ENCODE data around the gene URM1. TPM values are rescaled to one million over a fixed set of nuclear protein-coding genes. Genes with fewer than 3 reads are reported as not detected.

Gene URM1
- total RNA-seq (23.6 and 28.6 TPM in 2 replicates), polyA plus RNA-seq (35.3 and 43.3 TPM in 2 replicates), polyA minus RNA-seq (ENCODE audit: low replicate concordance) (103 and 104 TPM in 2 replicates)
- polyA plus RNA-seq (2012): 60.2 and 74.6 TPM in 2 replicates

- no peaks in the 10 kb centered on the region for H3K27me3 ChIP-seq (ENCODE audit: control insufficient read depth, insufficient read depth, low read length)
- H3K79me2 ChIP-seq (ENCODE audit: control insufficient read depth, insufficient read depth, low read length): peaks cover 30% of the 10 kb centered on the region
- H2AFZ ChIP-seq (ENCODE audit: low read length): peak within 1 kb of the TSS; percentile 80
- H3K9me3 ChIP-seq (ENCODE audit: control insufficient read depth, insufficient read depth, low read depth, low read length): no peaks in the 10 kb centered on the region
- TF ChIP-seq EZH2 (IDR thresholded peaks at IDR 0.05; ENCODE audit: low read length, missing control alignments): no peak
- TF ChIP-seq CTCF (conservative IDR thresholded peaks at IDR 0.05 in 1 of 2, IDR thresholded peaks at IDR 0.05 in 1 of 2; ENCODE audit: low read depth in 1 of 2, low read length in 2 of 2): no peak
- DNase-seq (ENCODE audit: low read depth in 2 of 2): peak; percentile 94 to 98
- H3K4me1 ChIP-seq (ENCODE audit: control insufficient read depth, extremely low read depth, insufficient read depth, low read length): peaks cover 7% of the 10 kb centered on the region
- H3K36me3 ChIP-seq (ENCODE audit: control insufficient read depth, insufficient read depth, low read length): peaks cover 1% of the 10 kb centered on the region
- H3K9ac ChIP-seq (ENCODE audit: insufficient read depth, low read length): peak within 1 kb of the TSS; percentile 83
- H3K27ac ChIP-seq (ENCODE audit: insufficient read depth, low read length): peak within 1 kb of the TSS; percentile 91
- H3K4me3 ChIP-seq (replicated peaks in 1 of 4; ENCODE audit: control extremely low read depth in 1 of 4, insufficient read depth in 1 of 4, low read depth in 3 of 4, low read length in 4 of 4): peak within 1 kb of the TSS; percentile 71 to 99 (median 87)
- no peaks in the 10 kb centered on the region for H4K20me1 ChIP-seq (ENCODE audit: control insufficient read depth, extremely low read depth, insufficient read depth, low read length)
- peak within 1 kb of the TSS; percentile 96 for H3K4me2 ChIP-seq (ENCODE audit: extremely low read depth, insufficient read depth, low read length)
These were observed at the start of gene URM1 for GRCh38 chr9:128370752-128371629. Gene URM1 (plus strand): TSS chr9:128371374. CDS start chr9:128371381, 7 bp downstream.

- Histone ChIP-seq H3K27me3 (ENCODE audit: control insufficient read depth, insufficient read depth, low read length) (no peaks in the 10 kb centered on the region), H3K79me2 (ENCODE audit: control insufficient read depth, insufficient read depth, low read length) (peaks cover 29% of the 10 kb centered on the region), H2AFZ (ENCODE audit: low read length) (peak overlapping the region; percentile 89), H3K4me1 (ENCODE audit: control insufficient read depth, extremely low read depth, insufficient read depth, low read length) (peaks cover 9% of the 10 kb centered on the region), H3K27ac (ENCODE audit: insufficient read depth, low read length) (peak overlapping the region; percentile 21), H3K4me2 (ENCODE audit: extremely low read depth, insufficient read depth, low read length) (peak overlapping the region; percentile 73), H3K9me3 (ENCODE audit: control insufficient read depth, insufficient read depth, low read depth, low read length) (no peaks in the 10 kb centered on the region), H3K36me3 (ENCODE audit: control insufficient read depth, insufficient read depth, low read length) (peaks cover 10% of the 10 kb centered on the region), H3K4me3 (replicated peaks in 1 of 4; ENCODE audit: control extremely low read depth in 1 of 4, insufficient read depth in 1 of 4, low read depth in 3 of 4, low read length in 4 of 4) (peak overlapping the region; percentile 82 to 89 (median 88)), H3K9ac (ENCODE audit: insufficient read depth, low read length) (peak overlapping the region; percentile 63), H4K20me1 (ENCODE audit: control insufficient read depth, extremely low read depth, insufficient read depth, low read length) (no peaks in the 10 kb centered on the region)
- TF ChIP-seq CTCF (conservative IDR thresholded peaks at IDR 0.05 in 1 of 2, IDR thresholded peaks at IDR 0.05 in 1 of 2; ENCODE audit: low read depth in 1 of 2, low read length in 2 of 2) (no peak), EZH2 (IDR thresholded peaks at IDR 0.05; ENCODE audit: low read length, missing control alignments) (no peak)
- no peak for DNase-seq (ENCODE audit: low read depth in 2 of 2)
These were observed 49.2 kb upstream of the URM1 start for GRCh38 chr9:128321879-128322403.

Data from fibroblast of lung (primary cell).